GM18519 (cell line): ENCODE measurements around the gene COL4A1.

Source experiments
- ATAC-seq: cut with Tn5 transposase; IDR thresholded peaks from one replicate; pipeline ENCODE4 v1.9.1; 2021; ENCODE audit warnings: mild to moderate bottlenecking, moderate library complexity; ENCODE audit not compliant: unreplicated experiment, low FRiP score

The COL4A1 gene

DNA sequence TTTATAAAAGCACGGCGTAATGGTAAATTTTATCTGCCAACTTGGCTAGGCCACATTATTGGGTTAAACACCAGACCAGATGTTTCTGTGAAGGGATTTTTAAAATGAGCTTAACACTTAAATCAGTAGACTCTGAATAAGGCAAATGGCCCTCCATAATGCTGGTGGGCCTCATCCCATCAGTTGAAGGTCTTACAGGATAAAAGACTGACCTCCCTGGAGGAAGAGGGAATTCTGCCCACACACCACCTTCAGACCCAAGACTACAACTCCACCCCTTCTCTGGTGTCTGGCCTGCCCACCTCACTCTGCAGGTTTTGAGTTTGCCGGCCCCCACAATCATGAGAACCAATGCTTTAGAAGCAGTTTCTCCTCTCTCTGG, 96.4 kb downstream of the COL4A1 start:
- no peak for ATAC-seq

- ATAC-seq = no peak
Measured at GRCh38 chr13:110209950-110210603, 96.9 kb downstream of the COL4A1 start.

DNA sequence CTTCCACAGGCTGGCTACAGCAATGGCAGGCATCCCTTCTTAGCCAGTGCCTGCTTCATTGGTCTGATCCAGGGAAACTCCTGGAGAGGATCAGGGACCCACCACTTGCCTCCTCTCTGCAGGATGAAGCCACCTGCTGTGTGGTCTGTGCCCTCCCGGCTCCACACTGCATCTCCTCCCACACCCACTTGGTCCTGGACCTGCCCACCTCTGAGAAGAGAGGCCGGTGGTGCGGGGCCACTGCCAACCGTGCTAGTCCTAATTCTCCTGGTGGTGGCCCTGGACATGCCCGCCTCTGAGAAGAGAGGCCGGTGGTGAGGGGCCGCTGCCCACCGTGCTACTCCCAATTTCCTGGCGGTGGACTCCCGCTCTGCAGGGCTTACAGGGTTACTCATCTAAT, 98.8 kb downstream of the COL4A1 start:
- no peak for ATAC-seq

- no peak for ATAC-seq
Measured at GRCh38 chr13:110206996-110207395, 100.0 kb downstream of the COL4A1 start.

- no peak for ATAC-seq
Measured at GRCh38 chr13:110206185-110206584, 100.8 kb downstream of the COL4A1 start.

GRCh38 chr13:110201114-110201513, 105.8 kb downstream of the COL4A1 start:
- no peak for ATAC-seq

- ATAC-seq = no peak
Measured at GRCh38 chr13:110200276-110200870, 106.6 kb downstream of the COL4A1 start.

GRCh38 chr13:110199046-110199831, 107.7 kb downstream of the COL4A1 start:
- ATAC-seq = no peak

DNA sequence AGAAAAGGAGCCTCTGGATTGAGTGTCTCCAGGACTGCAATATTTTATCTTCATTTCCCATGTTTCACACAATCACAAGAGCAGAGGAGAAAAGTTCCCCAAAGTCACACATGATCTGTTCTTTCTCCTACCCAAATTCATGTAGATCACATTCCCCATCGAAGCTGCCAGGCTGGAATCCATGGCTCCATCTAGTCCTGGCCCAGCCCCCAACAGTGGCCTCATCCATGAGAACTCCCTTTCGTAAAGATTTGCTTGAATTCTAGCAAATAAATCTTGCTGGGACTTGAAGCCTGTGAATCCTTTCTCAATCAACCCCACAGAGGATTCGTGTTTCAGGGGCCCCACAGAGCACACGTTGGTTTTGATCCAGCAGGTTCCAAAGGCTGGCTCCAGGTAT, 109.5 kb downstream of the COL4A1 start:
- ATAC-seq = no peak

- no peak for ATAC-seq
Measured at GRCh38 chr13:110197026-110197425, 109.9 kb downstream of the COL4A1 start.

DNA sequence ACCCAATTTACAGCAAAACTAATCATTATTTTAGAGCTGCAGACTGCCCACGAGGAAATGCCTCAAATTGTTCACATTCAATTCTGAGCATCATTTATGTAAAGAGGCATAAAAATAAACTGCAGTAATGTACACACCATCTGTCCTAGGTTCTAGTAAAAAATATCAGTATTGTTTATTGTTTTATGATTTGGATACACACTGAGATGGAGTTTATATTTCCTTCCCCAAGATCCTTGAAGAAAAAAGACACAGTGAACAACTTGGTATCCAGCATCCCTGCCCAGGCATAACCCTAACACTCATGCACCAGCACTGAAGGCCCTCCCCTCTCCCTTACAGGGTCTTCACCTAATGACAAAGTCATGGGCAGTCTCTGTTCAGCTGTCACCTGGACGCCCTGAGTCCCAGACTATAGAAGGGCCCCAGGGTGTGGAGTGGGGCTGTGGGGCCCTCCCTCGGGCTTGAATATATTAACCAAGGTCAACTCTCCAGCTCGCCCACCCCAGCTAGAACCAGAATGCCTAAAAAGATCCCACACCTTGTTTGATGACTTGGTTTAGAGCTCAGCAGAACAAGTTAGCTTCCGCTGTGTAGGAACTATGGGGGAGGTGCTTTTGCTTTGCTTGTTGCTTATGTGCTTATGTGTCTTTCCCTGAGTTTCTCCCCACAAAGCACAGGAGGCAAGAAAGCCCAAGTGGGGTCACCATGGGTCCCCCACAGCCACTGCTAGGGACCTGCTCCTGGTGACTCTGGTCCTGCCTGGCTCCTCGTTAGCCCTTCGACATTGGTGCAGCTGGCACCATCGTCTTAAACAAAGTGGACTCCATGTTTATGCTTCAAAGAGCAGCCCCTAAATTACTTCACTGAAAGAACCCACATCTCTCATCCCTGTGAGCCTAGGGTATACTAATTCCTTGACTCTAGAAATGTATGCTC, 111.1 kb downstream of the COL4A1 start:
- no peak for ATAC-seq

DNA sequence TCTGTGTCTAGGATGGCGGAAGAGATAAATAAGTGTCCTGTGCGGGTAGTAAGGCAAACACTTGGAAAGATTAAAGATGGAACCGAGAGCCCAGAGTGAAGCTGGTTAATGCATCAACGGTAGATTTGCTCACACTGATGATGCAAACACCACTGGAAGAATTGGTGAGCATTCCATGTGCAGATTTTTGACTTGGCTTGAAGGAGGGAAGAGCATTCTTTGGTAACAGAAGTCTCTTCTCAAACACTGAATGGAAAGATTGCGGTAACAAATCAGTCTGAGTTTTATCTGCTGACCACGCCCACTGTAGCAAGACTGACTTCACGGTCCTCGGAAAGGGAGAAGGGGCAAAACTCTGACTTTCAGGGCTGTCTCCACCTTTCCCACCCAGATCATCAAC, 112.5 kb downstream of the COL4A1 start:
- no peak for ATAC-seq

DNA sequence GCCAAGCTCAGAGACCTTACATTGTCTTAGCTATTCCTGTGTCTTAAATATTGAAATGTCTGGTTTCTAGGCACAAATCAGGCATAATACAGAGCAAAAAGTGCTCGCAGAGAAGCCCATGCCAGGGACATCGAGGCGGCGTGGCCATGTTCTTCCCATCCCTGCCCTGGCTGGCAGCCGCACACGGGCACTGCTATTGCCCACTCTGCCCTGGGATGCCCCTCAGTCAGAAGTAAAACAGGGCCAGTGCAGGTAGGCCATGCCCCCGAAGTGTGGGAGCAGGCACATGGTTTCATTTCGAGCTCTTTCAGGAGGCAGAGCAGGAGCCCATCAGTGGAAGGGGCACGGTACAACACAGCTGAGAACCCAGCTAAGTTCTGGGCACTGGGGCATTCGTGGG, 113.5 kb downstream of the COL4A1 start:
- ATAC-seq = no peak

DNA sequence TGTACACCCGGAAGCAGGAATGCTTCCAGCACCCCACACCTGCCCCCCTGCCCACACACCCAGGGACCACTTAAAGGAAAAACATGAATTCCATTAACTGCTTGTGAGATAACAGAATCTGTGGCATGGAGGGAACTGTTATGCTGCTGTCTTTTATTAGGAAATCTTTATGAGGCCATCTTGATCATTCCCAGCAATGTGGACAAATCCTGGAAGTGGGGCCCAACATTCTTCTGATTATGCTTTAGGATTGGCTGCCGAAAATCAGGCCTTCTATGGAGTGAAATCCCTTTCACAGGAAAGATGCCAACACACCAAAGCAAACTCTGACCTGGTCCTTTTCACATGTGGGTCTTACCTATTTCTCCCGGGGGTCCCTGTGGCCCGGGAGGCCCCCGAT, 114.5 kb downstream of the COL4A1 start:
- ATAC-seq = no peak

DNA sequence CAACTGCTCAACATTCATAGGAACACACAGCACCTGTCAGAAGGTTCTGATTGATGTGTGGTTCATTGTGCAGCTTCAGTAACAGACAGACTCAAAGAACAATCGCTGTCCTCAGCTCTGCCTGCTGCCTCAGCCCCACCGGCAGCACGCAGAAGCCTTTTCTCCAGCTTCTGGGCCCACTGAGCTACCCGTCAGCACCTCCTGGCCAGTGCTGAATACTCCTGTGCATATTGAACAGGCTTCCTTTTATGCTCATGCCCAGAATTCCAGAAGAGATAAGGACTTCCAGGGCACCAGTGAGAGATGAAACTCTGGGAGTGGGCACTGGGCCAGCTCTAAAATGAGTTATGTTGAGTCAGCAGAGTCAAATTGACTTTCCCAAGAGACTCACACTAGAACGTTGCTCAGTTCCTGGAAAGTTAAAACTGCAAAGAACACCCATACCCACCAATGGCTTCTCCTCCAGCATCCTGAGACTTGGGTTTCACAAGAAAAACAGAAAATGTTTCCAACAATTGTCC, 119.3 kb downstream of the COL4A1 start:
- ATAC-seq = no peak

DNA sequence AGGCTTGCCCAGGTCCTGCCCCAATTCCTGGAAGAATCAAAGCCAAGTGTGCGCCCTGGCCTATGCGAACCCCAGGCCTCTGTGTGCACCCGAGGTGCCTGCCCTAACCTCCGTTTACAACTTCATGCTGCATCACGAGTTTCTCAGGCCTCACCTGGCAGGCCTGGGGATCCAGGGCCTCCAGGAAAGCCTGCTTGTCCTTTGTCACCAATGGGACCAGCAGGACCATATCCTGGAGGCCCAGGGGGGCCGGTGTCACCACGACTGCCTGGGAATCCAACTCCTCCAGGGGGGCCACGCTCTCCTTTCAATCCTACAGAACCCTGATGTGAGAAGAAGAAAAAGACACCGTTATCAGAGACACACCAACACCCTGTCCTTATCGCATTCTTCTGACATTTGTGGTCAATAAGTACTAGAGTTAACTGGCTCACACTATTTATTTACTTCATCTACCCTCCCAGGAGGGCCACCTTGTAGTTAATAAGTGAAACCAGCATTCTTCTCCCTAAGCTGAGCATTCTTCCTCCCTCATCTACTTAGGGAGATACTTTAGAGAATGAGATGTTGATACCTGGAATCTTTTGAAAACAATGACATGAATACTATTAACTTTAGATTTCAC, 120.6 kb downstream of the COL4A1 start:
- no peak for ATAC-seq

DNA sequence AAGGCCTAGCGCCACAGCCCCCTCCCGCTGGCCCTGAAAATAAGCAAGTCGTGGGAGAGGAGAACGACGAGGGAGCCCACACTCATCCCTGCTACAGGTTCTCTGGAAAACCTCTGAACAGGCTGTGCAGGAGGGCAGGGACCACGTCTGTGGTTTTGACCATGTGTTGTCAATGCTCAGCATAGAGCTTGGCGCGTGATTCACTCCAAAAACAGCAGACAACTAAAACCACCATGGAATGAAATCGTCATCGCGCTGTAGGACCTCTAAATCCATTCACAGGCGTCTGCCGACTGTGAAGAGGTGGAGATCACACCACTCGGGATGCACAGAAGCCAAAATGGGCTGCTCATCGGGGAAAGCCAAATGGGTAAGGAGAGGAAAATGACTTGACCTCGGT, 121.3 kb downstream of the COL4A1 start:
- ATAC-seq = no peak

GRCh38 chr13:110183910-110184309, 123.0 kb downstream of the COL4A1 start:
- ATAC-seq = no peak

GRCh38 chr13:110182461-110182860, 124.5 kb downstream of the COL4A1 start:
- ATAC-seq = no peak

GRCh38 chr13:110182003-110182402, 125.0 kb downstream of the COL4A1 start:
- ATAC-seq = no peak
